ENCODE measurements around the gene CACNG3. TPM values are rescaled to one million over a fixed set of nuclear protein-coding genes. Genes with fewer than 3 reads are reported as not detected.

CACNG3 gene
- total RNA-seq, 1 donor from 2014 or later = not detected

- Mint-ChIP-seq H3K4me1 (no peaks in the 10 kb centered on the region), H3K4me3 (no peak overlapping the region), H3K36me3 (ENCODE audit: low read depth) (no peaks in the 10 kb centered on the region), H3K27ac (ENCODE audit: unreplicated experiment) (no peak overlapping the region), H3K27me3 (ENCODE audit: low read depth) (peaks cover 63% of the 10 kb centered on the region), H3K9me3 (no peaks in the 10 kb centered on the region)
- no peak for DNase-seq (ENCODE audit: low read depth, low spot score)
- no peak for TF ChIP-seq CTCF (conservative IDR thresholded peaks at IDR 0.05)
Observed at GRCh38 chr16:24262816-24263215, 6.7 kb downstream of the CACNG3 start.

GRCh38 chr16:24270721-24271442 lies 14.7 kb downstream of the CACNG3 start:
- TF ChIP-seq CTCF (conservative IDR thresholded peaks at IDR 0.05) = no peak
- DNase-seq (ENCODE audit: low read depth, low spot score) = no peak
- Mint-ChIP-seq H3K9me3 (peaks cover 2% of the 10 kb centered on the region), H3K4me1 (no peaks in the 10 kb centered on the region), H3K36me3 (ENCODE audit: low read depth) (no peaks in the 10 kb centered on the region), H3K27me3 (ENCODE audit: low read depth) (peaks cover 56% of the 10 kb centered on the region), H3K4me3 (no peak overlapping the region), H3K27ac (ENCODE audit: unreplicated experiment) (no peak overlapping the region)

GRCh38 chr16:24272379-24272778 lies 16.2 kb downstream of the CACNG3 start:
- TF ChIP-seq CTCF (conservative IDR thresholded peaks at IDR 0.05) = no peak
- H3K4me1 Mint-ChIP-seq = no peaks in the 10 kb centered on the region
- no peak for DNase-seq (ENCODE audit: low read depth, low spot score)
- peaks cover 64% of the 10 kb centered on the region for H3K27me3 Mint-ChIP-seq (ENCODE audit: low read depth)
- peaks cover 3% of the 10 kb centered on the region for H3K9me3 Mint-ChIP-seq
- H3K27ac Mint-ChIP-seq (ENCODE audit: unreplicated experiment) = no peak overlapping the region
- no peak overlapping the region for H3K4me3 Mint-ChIP-seq
- H3K36me3 Mint-ChIP-seq (ENCODE audit: low read depth) = no peaks in the 10 kb centered on the region

GRCh38 chr16:24273508-24274182 lies 17.5 kb downstream of the CACNG3 start:
- no peak overlapping the region for H3K4me3 Mint-ChIP-seq

GRCh38 chr16:24275413-24275812 lies 19.3 kb downstream of the CACNG3 start:
- DNase-seq (ENCODE audit: low read depth, low spot score) = no peak
- peaks cover 52% of the 10 kb centered on the region for H3K27me3 Mint-ChIP-seq (ENCODE audit: low read depth)
- TF ChIP-seq CTCF (conservative IDR thresholded peaks at IDR 0.05) = no peak
- no peak overlapping the region for H3K4me3 Mint-ChIP-seq
- H3K36me3 Mint-ChIP-seq (ENCODE audit: low read depth) = no peaks in the 10 kb centered on the region
- H3K9me3 Mint-ChIP-seq = peaks cover 3% of the 10 kb centered on the region
- H3K27ac Mint-ChIP-seq (ENCODE audit: unreplicated experiment) = no peak overlapping the region
- no peaks in the 10 kb centered on the region for H3K4me1 Mint-ChIP-seq

More at GRCh38 chr16:24273508-24274182, 17.5 kb downstream of the CACNG3 start:
- Mint-ChIP-seq H3K9me3 (peaks cover 3% of the 10 kb centered on the region), H3K36me3 (ENCODE audit: low read depth) (no peaks in the 10 kb centered on the region), H3K27ac (ENCODE audit: unreplicated experiment) (no peak overlapping the region), H3K27me3 (ENCODE audit: low read depth) (peaks cover 58% of the 10 kb centered on the region), H3K4me1 (no peaks in the 10 kb centered on the region)
- TF ChIP-seq CTCF (conservative IDR thresholded peaks at IDR 0.05) = no peak
- no peak for DNase-seq (ENCODE audit: low read depth, low spot score)

Data from neural crest cell (in vitro differentiated cells).